ENCODE data around the gene SLC2A10.

SLC2A10 gene

DNA sequence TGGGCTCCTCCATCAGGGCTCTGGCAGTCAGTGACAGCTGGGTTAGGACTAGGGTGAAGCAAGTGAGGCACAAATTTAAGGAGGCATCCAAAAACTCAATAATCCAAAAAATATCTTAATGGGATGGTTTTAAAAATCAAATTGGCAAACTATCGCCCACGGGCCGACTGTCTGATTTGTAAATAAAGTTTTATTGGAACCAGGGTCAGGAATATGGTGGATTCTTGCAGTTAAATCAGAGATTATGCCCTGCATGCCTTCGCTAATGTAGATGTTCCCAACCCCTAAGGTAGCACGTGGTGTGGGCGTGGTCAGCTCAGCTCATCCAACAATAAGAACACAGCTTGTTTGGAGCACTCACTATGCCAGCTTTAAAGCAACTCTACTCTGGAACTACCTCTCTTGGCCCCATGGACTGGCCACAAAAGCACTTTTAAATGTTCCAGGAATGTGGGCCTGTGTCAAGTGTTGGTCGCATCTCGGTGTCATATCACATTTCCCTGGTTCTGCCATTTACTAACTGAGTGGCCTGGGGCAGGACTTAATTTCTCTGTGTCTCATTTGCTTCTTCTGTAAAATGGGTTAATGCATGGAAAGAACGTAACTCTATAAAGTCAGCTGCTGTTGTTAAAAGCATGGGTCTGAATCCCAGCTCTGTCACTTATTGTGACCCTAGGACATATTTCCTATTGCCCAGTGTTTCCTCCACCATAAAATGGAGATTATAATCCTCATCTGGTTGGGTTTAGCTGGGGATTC is 27.2 kb upstream of the SLC2A10 start:
- no peak for DNase-seq (ENCODE audit: low read depth)

DNA sequence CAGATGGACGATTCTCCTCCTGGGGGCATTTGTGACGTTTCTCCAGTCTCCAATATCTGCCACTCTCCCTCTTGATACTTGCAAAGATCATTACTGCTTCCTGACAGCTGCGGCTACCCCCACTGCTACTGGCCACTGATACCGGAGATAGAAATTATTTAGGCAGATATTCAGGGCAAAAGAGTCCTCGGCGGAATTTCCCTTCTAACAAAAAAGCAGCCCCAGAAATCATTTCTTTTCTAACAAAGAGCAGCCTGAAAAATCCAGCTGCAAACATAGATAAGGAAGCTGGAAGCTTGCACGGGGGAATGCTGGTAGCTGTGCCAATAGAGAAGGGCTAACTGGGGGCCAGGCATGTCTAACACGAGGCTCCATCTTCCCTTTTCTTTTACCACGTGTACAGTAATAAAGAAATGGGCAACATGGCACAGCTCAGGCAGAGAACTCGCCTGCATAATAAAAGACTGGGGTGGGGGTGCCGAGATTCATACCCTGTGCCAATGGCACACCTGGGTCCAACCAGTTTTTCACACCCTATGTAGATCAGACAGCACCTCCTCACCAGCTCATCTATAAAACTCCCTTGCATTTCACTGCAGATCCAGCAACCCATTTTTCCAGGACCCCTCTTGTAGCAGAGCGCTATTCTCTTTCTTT is 26.3 kb upstream of the SLC2A10 start:
- no peak for DNase-seq (ENCODE audit: low read depth)

DNA sequence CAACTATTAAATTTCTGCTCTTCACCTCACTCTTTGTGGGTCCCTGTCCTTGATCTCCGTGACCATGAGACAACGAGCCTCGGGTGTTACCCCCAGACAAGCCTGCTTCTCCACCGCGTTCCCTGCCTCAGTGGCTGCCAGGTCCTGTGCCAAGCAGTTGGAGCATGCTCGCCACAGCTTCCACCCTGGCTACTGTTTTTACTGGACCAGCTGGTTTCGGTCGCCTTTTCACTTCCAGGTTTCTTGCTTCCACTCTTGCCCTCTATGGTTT is 25.8 kb upstream of the SLC2A10 start:
- DNase-seq (ENCODE audit: low read depth) = no peak

DNA sequence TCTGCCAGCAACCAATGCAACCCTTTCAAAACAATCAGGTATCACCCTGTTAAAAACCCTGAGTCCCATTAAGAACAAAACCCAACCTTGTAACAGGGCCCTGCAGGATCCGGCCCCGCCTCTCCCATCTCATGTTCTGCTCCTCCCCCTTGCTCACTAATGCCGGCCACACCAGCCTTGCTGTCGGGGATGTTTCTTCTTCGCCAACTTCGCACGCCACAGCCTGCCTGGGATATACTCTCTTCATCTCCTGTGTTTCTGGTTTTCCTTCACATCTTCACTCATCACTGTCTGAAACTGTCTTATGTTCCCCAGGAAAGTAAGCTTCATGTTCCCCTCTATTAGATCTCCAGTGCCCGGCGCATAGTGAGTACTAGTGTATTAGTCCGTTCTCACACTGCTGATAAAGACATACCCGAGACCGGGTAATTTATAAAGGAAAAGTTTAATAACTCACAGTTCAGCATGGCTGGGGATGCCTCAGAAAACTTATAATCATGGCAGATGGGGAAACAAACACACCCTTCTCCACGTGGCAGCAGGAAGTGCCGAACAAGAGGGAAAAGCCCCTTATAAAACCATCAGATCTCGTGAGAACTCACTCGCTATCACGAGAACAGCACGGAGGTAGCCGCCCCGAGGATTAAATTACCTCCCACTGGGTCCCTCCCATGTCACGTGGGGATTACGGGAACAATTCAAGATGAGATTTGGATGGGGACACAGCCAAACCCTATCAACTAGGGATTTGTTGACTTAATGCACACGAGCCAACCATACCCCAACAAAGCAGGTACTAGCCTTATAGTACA is 25.3 kb upstream of the SLC2A10 start:
- no peak for DNase-seq (ENCODE audit: low read depth)

DNA sequence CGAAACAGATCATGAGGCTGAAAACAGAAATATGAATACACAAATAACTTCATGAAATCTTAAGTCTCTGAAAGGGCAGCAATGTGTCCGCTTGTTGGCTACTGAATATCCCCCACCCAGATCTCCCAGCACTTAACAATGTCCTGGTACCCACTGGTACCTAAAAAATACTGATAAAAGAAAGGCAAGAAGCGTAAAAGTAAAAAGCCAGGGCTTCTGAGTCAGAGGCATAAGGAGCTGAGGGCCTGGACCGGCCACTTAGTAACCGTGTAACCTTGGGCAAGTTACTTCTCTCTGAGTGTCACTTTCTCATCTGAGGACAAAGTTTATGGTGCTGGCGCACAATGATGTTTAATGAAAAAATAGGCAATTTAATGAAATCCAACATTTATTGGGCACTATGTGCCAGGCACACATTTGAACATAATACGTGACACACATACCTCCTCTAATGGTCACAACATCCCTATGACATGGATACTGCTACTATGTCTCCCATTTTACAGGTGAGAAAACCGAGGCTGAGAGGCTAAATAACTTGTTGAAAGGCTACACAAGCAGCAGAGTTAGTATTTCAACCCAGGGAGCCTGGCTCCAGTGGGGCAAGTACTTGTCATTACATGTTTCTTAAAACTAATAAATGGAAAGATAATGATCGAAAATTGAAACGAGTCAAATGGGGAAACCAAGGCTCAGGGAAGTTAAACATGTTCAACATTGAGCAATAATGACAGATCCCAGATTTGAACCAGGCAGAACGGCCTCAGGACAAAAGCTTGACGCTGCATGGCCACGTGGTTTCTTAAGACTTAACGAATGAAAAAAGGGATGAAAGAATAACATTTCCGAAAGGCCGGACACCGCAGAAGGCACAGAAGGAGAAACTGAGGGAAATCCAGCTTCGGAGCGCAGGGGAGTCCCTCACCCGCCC is 21.0 kb upstream of the SLC2A10 start:
- DNase-seq (ENCODE audit: low read depth) = no peak

DNA sequence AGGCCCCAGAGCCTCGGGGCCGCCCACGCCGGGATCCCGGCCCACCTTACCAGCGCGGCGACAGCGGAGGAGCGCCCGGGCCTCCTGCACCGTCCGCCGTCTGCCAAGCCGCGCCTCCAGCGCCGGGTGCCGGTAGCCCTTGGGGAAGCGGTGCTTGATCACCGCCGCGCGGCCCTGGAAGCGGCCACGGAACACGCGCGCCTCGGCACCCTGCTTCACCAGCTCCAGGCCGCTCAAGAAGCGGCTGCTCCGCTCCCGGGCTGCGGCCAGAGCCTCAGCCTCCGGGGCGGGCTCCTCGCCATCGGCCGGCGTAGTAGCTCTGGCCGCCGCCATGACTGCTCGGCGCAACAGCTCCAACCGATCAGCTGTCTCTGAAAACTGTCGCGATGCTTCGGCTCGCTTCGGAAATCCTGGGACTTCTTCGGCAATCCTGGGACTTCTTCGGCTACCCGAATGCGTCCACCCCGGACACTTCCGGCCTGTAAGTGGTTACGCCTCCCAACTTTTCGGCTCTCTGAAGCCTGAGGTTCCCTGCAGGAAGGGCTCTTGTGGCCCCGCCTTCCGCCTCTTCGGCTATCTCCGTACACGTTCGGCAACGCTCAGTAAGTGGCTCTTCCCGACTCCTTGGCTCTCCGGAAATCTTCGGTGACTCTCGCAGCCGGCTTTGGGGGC is 20.2 kb upstream of the SLC2A10 start, which contains the start of gene TP53RK:
Gene TP53RK (minus strand): TSS at position 363 of the 672 bp plus-strand sequence. CDS start 30 bp downstream, at position 333.
- DNase-seq (ENCODE audit: low read depth) = peak; percentile 99

DNA sequence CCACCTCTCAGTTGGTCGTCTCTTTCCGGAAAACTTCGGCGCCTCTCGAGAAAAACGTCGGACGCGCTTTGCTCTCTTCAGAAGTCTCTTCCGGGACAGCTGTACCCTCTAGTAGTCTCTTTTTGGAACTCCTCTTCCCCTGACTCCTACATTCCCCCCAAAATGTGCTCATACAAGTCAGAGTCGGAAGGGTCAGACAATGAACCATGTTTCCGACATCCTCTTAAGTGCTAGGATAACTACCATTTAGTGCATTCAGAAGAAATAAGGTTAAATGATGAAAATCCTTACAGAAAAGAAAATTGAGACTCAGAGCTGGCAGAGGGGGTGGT is 19.7 kb upstream of the SLC2A10 start:
- DNase-seq (ENCODE audit: low read depth) = no peak

DNA sequence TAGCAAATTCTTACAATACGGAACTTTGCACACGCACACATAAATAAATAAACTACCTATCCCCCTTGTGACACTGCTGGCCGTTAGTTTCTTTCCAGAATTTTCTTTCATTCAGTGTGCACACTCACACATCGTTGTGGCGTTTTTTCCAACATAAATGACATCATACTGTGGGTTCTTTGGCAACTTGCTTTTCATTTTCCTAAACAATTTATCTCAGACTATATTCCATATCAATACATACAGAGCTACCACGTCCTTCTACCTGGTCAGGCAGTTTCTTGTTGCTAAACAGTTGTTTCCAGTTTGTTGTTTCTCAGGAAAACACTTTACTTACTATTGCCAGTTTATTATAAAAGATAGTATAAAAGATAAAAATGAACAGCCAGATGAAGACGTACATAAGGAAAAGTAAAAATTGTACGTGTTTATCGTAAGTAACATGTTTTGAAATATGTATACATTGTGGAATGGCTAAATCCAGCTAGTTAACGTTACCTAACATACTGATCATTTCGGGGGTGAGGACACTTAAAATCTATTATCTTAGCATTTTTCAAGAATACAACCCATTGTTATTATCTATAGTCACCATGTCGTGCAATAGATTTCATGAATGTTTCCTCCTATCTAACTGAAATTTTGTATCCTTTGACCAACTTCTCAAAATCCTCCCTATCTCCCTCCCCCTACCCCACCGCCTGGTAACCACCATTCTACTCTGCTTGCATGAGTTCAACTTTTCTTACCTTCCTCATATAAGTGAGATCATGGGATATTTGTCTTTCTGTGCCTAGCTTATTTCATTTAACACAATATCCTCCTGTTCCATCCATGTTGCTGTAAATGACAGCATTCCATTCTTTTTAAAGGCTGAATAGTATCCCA is 19.0 kb upstream of the SLC2A10 start:
- no peak for DNase-seq (ENCODE audit: low read depth)

DNA sequence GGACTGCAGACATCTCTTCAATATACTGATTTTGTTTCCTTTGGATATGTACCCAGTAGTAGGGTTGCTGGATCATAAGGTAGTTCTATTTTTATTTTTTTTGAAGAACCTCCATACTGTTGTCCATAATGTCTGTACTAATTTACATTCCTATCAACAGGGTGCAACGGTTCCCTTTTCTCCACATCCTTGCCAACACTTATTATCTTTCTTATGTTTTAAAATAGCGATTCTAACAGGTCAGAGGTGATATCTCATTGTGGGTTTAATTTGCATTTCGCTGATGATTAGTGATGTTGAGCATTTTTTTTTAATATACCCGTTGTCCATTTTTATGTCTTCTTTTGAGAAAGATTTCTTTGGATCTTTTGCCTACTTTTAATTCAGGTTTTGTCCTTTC is 18.3 kb upstream of the SLC2A10 start:
- DNase-seq (ENCODE audit: low read depth) = no peak

DNA sequence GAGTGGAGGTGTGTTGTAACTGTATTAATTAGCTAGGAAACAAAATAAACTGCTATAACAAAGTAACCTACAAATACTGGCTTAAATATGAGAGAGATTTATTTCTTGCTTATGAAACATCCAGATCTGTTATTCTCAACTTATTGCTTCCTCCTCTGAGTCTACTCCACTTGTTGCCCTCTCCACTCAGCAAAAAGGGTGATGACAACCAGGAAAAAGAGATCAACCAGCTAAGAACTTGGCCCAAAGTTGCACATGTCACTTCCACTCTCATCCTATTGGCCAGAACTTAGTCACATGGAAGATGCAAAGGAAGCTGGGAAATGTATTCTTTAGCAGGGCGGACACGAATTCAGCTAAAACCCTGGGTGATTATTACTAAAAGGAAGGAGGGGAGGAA is 15.0 kb upstream of the SLC2A10 start:
- no peak for DNase-seq (ENCODE audit: low read depth)

DNA sequence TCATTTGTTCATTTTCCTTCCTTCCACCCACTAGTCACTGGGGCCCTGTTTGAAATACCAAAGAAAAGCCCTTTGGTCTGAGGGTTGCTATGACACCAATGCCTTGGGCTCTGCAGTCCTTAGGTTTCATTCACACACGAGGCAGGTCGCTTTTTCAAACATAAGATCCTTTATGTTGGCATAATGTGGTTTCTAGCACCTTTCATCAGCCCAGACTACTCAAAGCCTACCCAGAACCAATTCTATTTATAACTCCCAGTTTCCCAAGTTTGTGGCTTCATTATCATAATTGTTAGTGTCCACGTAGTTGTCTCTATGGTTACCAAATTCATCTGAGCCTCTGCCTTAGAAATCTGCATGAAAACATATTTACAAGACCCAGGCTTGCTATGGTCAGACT is 13.6 kb upstream of the SLC2A10 start:
- no peak for DNase-seq (ENCODE audit: low read depth)

DNA sequence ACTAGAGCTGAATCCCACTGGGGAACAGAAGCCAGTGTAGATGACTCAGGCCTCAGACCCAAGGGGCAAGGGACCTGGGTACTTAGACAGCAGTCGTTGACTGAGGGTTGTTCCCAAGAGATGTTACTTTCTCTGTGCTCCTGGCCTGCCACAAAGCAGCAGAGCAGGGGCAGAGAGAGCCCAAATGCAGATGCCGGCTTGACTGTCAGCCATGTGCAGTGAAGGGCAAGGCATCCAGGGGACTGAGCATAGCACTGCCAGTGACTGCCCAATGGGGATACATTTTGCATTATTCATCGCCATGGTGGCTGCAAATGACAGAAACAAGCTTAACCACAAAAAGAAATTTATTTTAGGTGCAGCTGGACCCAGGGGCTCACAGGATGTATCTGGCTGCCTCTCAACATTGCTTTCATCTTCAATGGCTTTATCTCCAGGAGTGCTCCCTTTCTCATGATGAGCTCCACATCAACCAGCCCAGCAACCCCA is 12.6 kb upstream of the SLC2A10 start:
- no peak for DNase-seq (ENCODE audit: low read depth)

DNA sequence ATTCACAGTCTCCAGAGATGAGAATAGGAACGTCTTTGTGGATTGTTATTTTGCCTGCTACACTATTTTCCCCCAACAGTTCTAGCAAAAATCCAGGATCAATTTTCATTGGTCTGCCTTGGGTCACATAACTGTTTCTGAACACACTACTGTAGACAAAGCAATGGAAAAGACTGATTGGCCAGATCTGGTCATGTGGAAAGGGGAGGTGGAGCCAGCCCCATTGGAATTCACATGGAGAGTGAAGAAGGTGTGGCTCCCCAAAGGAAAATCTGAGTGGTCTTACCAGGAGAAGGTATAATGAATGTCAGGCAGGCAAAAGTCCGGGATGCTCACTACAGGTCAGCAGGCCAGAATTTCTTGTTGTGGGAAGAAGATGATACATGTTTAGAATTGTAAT is 10.7 kb upstream of the SLC2A10 start:
- DNase-seq (ENCODE audit: low read depth) = no peak

DNA sequence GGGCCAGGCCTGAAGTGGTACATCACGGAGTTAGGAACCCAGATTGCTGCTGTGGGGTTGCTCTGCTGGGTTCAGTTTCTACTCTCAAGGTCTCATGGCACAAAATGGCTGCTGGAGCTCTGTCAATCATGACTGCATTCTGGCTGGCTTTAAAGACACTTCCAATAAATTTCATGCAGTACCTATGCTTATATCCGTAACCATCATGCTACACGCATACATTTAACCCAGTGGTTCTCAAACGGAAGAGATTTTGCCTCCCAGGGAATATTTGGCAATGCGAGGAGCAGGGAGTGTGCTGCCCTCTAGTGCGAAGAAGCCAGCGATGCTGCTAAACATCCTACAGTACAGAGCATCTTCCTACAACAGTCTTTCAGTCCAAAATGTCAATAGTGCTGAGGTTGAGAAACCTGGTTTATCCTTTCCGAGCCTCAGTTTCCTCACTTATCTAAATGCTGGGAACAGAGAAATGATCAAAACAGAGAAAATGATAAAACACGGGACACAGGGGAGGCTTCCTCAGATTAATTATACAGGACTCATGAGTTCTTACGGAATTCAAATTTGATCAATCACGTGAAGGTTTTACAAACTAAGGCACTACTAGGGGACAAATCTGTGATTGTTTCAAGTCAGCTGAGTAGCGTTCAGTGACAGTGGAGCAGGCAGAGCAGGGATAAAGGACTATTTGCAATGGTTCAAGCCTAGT is 9.6 kb upstream of the SLC2A10 start:
- DNase-seq (ENCODE audit: low read depth) = no peak

DNA sequence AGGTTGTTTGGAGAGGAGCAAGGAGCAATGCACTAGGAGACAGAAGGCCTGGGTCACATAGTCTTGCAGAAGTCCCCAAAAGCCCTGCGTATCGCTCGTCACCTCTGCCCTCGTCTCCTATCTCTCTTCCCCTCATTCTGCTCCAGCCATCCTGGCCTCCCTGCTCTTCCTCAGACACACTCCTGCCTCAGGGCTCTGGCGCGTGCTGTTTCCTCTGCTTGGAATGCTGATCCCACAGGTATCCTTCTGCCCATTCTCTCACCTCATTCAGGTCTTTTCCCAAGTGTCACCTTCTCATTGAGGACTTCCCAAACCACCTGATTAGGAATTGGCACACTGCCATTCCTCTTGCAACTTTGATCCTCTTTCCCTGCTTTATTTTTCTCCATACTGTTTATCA is 9.0 kb upstream of the SLC2A10 start:
- no peak for DNase-seq (ENCODE audit: low read depth)

DNA sequence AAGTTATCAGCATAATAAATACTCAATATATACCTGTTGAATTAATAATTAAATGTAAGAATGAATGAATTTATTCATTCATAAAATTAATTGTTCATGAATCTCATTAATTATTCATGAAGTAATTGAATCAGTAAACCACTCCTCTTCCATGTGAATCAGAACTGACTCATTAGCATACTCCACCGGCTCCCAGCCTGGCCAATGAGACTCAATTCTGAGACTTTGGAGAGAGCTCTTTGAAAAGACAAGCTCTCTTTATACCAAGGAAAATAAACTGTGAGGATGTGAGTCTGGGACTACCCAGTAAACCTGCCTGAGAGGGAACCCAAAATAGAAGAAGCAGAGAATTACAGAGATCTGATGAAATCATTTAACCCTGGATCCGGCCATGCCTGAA is 8.4 kb upstream of the SLC2A10 start:
- DNase-seq (ENCODE audit: low read depth) = no peak

DNA sequence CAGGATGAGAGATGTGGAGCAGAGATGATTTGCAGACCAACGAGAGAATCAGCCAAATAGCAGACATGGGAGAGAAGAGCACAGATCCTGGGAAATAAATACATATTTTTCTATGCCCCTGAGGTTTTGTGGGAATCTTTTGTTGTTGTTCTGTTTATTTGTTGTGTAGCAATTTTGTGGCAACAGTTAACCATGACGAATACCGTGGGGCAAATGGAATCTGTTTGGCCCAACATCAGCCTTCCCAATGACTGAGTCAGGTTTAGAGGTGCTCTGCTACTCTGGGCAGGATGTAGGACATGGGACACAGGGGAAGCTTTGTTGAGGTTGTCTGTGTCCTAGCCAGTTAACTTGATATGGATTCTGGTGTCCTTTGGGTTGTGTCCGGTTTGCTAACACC is 7.9 kb upstream of the SLC2A10 start:
- DNase-seq (ENCODE audit: low read depth) = peak; percentile 83

DNA sequence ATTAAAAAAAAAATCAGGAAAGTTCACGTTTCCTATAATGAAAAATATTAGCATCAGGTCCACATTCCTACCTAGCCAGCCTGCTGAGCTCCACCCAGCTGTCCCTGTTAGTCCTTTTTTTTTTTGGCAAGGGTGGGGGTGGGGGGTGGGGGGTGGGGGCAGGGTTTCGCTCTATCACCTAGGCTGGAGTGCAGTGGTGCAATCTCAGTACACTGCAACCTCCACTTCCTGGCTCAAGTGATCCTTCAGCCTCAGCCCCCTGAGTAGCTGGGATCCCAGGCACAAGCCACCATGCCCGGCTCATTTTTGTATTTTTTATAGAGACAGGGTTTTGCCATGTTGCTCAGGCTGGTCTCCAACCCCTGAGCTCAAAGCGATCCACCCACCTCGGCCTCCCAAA is 7.5 kb upstream of the SLC2A10 start:
- no peak for DNase-seq (ENCODE audit: low read depth)

DNA sequence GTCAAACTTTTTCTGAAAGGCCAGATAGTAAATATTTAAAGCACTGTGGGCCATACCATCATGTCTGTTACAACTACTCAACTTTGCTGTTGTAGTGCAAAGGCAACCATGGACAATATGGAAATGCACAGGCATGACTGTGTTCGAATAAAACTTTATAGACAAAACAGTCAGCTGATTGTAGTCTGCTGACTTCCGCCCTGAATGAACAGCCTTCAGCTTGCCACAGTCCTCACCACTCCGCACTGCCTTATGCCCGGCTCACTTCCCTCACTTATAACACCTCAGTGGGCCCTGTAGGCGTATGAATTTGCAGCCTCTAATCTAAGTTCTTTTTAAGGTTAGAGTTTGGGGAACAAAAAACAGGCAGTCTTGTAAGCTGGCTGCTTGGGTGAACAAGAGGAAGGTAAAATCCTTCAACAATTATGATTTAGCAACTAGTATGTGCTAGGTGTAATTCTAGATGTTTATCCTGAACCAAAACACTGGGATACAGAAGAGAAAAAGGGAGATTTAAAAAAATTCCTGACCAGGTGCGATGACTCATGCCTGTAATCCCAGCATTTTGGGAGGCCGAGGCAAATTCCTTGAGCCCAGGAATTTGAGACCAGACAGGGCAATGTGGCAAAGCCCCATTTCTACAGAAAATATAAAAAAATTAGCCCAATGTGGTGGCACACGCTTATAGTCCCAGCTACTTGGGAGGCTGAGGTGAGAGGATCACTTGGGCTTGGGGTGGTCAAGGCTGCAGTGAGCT is 6.8 kb upstream of the SLC2A10 start:
- no peak for DNase-seq (ENCODE audit: low read depth)

All from GM04503 (cell line).